ENCODE results near the gene PLA2G6. TPM values are rescaled to one million over a fixed set of nuclear protein-coding genes. Genes with fewer than 3 reads are reported as not detected.
"Not testable (repeated sequence)": the region's sequence is repeated elsewhere in the genome, so short reads cannot be mapped to it uniquely, and the experiment has no call there.

The PLA2G6 gene
- total RNA-seq, 5 donors from 2014 or later (not counting 1 experiment from before 2014, with no cell fraction given), result 93.6 to 197 (median 162) TPM

- no peak for DNase-seq
- no peak for ATAC-seq (replicated peaks in 1 of 4)
- ChIA-PET POLR2A (no interaction called here), CTCF (interaction anchor here in 1 of 2 donors (0.6 kb wide), 1 partner anchor 17 kb away, joined by 3 read pairs; no protein-coding TSS in a partner anchor)
- Mint-ChIP-seq H3K9me3 (no peaks in the 10 kb centered on the region), H3K36me3 (peaks cover 43% of the 10 kb centered on the region), H3K27ac (no peak overlapping the region), H3K4me1 (peaks cover 5 to 17% (median 12%) of the 10 kb centered on the region in 3 donors), H3K4me3 (no peak overlapping the region), H3K27me3 (no peaks in the 10 kb centered on the region)
- Histone ChIP-seq H3K27me3 (replicated peaks in 1 of 2; ENCODE audit: control insufficient read depth in 2 of 2, extremely low read depth in 1 of 2, insufficient read depth in 2 of 2, low read length in 1 of 2) (no peaks in the 10 kb centered on the region), H3K4me1 (ENCODE audit: control insufficient read depth in 1 of 2, extremely low read depth in 1 of 2, insufficient read depth in 2 of 2, low read length in 2 of 2) (no peaks in the 10 kb centered on the region), H3K36me3 (ENCODE audit: control insufficient read depth in 2 of 2, extremely low read depth in 1 of 2, insufficient read depth in 1 of 2, low read length in 1 of 2) (peaks cover 10 to 34% of the 10 kb centered on the region in 2 donors), H3K9me3 (no peaks in the 10 kb centered on the region), H3K4me3 (ENCODE audit: control insufficient read depth in 1 of 2, extremely low read depth in 1 of 2, low read length in 1 of 2) (no peak overlapping the region), H3K27ac (ENCODE audit: low read length) (no peak overlapping the region)
- 93% methylated on average over 7 of the region's 13 CpGs for WGBS (ENCODE audit: insufficient coverage)
Measured at GRCh38 chr22:38165922-38166593, 15.6 kb downstream of the PLA2G6 start.

GRCh38 chr22:38164551-38164918 lies 17.1 kb downstream of the PLA2G6 start:
- H3K27me3 ChIP-seq (replicated peaks in 1 of 2; ENCODE audit: control insufficient read depth in 2 of 2, extremely low read depth in 1 of 2, insufficient read depth in 2 of 2, low read length in 1 of 2), result no peaks in the 10 kb centered on the region
- no peak for DNase-seq
- H3K4me3 ChIP-seq (ENCODE audit: control insufficient read depth in 1 of 2, extremely low read depth in 1 of 2, low read length in 1 of 2), result no peak overlapping the region
- no peak overlapping the region for H3K4me3 Mint-ChIP-seq
- no peaks in the 10 kb centered on the region for H3K4me1 ChIP-seq (ENCODE audit: control insufficient read depth in 1 of 2, extremely low read depth in 1 of 2, insufficient read depth in 2 of 2, low read length in 2 of 2)
- H3K27ac Mint-ChIP-seq, result no peak overlapping the region
- H3K36me3 Mint-ChIP-seq, result peaks cover 43% of the 10 kb centered on the region
- ChIA-PET POLR2A (no interaction called here), CTCF (no interaction called here)
- H3K27me3 Mint-ChIP-seq, result no peaks in the 10 kb centered on the region
- H3K9me3 Mint-ChIP-seq, result no peaks in the 10 kb centered on the region
- H3K27ac ChIP-seq (ENCODE audit: low read length), result no peak overlapping the region
- H3K36me3 ChIP-seq (ENCODE audit: control insufficient read depth in 2 of 2, extremely low read depth in 1 of 2, insufficient read depth in 1 of 2, low read length in 1 of 2), result peaks cover 10 to 34% of the 10 kb centered on the region in 2 donors
- ATAC-seq (replicated peaks in 1 of 4), result no peak
- H3K4me1 Mint-ChIP-seq, result peaks cover 5 to 17% (median 12%) of the 10 kb centered on the region in 3 donors
- WGBS (ENCODE audit: insufficient coverage), result 100% methylated on average over 6 of the region's 7 CpGs
- no peaks in the 10 kb centered on the region for H3K9me3 ChIP-seq

GRCh38 chr22:38163844-38164550 lies 17.6 kb downstream of the PLA2G6 start:
- ATAC-seq (replicated peaks in 1 of 4), result no peak
- Histone ChIP-seq H3K4me1 (ENCODE audit: control insufficient read depth in 1 of 2, extremely low read depth in 1 of 2, insufficient read depth in 2 of 2, low read length in 2 of 2) (no peaks in the 10 kb centered on the region), H3K27ac (ENCODE audit: low read length) (no peak overlapping the region), H3K36me3 (ENCODE audit: control insufficient read depth in 2 of 2, extremely low read depth in 1 of 2, insufficient read depth in 1 of 2, low read length in 1 of 2) (peaks cover 5 to 33% of the 10 kb centered on the region in 2 donors), H3K9me3 (no peaks in the 10 kb centered on the region), H3K4me3 (ENCODE audit: control insufficient read depth in 1 of 2, extremely low read depth in 1 of 2, low read length in 1 of 2) (no peak overlapping the region), H3K27me3 (replicated peaks in 1 of 2; ENCODE audit: control insufficient read depth in 2 of 2, extremely low read depth in 1 of 2, insufficient read depth in 2 of 2, low read length in 1 of 2) (no peaks in the 10 kb centered on the region)
- H3K4me1 Mint-ChIP-seq, result peaks cover 6 to 17% (median 12%) of the 10 kb centered on the region in 3 donors
- H3K27ac Mint-ChIP-seq, result no peak overlapping the region
- no peak for DNase-seq
- 94% methylated on average over 11 of the region's 13 CpGs for WGBS (ENCODE audit: insufficient coverage)
- ChIA-PET POLR2A (no interaction called here), CTCF (interaction anchor here in 1 of 2 donors (0.6 kb wide), 1 partner anchor 26 kb away, joined by 4 read pairs; no protein-coding TSS in a partner anchor)
- no peak overlapping the region for H3K4me3 Mint-ChIP-seq
- no peaks in the 10 kb centered on the region for H3K27me3 Mint-ChIP-seq
- peaks cover 41% of the 10 kb centered on the region for H3K36me3 Mint-ChIP-seq
- no peaks in the 10 kb centered on the region for H3K9me3 Mint-ChIP-seq

GRCh38 chr22:38162881-38163843 lies 18.5 kb downstream of the PLA2G6 start:
- H3K4me1 ChIP-seq (ENCODE audit: control insufficient read depth in 1 of 2, extremely low read depth in 1 of 2, insufficient read depth in 2 of 2, low read length in 2 of 2), result no peaks in the 10 kb centered on the region
- DNase-seq, result no peak
- no peak for ATAC-seq (replicated peaks in 1 of 4)
- ChIA-PET POLR2A (no interaction called here), CTCF (interaction anchor here in 1 of 2 donors (0.6 kb wide), 1 partner anchor 27 kb away, joined by 4 read pairs; no protein-coding TSS in a partner anchor)
- Mint-ChIP-seq H3K4me1 (peaks cover 6 to 17% (median 12%) of the 10 kb centered on the region in 3 donors), H3K27me3 (no peaks in the 10 kb centered on the region), H3K9me3 (no peaks in the 10 kb centered on the region), H3K36me3 (peaks cover 38% of the 10 kb centered on the region), H3K4me3 (no peak overlapping the region), H3K27ac (no peak overlapping the region)
- H3K27ac ChIP-seq (ENCODE audit: low read length), result no peak overlapping the region
- H3K36me3 ChIP-seq (ENCODE audit: control insufficient read depth in 2 of 2, extremely low read depth in 1 of 2, insufficient read depth in 1 of 2, low read length in 1 of 2), result peaks cover 5 to 28% of the 10 kb centered on the region in 2 donors
- 88% methylated on average over 7 of the region's 14 CpGs for WGBS (ENCODE audit: insufficient coverage)
- no peaks in the 10 kb centered on the region for H3K9me3 ChIP-seq
- H3K27me3 ChIP-seq (replicated peaks in 1 of 2; ENCODE audit: control insufficient read depth in 2 of 2, extremely low read depth in 1 of 2, insufficient read depth in 2 of 2, low read length in 1 of 2), result no peaks in the 10 kb centered on the region
- H3K4me3 ChIP-seq (ENCODE audit: control insufficient read depth in 1 of 2, extremely low read depth in 1 of 2, low read length in 1 of 2), result no peak overlapping the region

GRCh38 chr22:38155703-38156102 lies 25.9 kb downstream of the PLA2G6 start:
- Mint-ChIP-seq H3K27me3 (no peaks in the 10 kb centered on the region), H3K4me3 (no peak overlapping the region), H3K4me1 (peaks cover 4 to 23% (median 16%) of the 10 kb centered on the region in 3 donors), H3K27ac (no peak overlapping the region), H3K36me3 (peaks cover 28% of the 10 kb centered on the region), H3K9me3 (no peaks in the 10 kb centered on the region)
- H3K27me3 ChIP-seq (replicated peaks in 1 of 2; ENCODE audit: control insufficient read depth in 2 of 2, extremely low read depth in 1 of 2, insufficient read depth in 2 of 2, low read length in 1 of 2), result no peaks in the 10 kb centered on the region
- no CpG with 5 or more reads among the region's 1 CpG for WGBS (ENCODE audit: insufficient coverage)
- no peak overlapping the region for H3K4me3 ChIP-seq (ENCODE audit: control insufficient read depth in 1 of 2, extremely low read depth in 1 of 2, low read length in 1 of 2)
- DNase-seq, result no peak
- ChIA-PET CTCF (no interaction called here), POLR2A (no interaction called here)
- H3K36me3 ChIP-seq (ENCODE audit: control insufficient read depth in 2 of 2, extremely low read depth in 1 of 2, insufficient read depth in 1 of 2, low read length in 1 of 2), result peaks cover 3 to 4% of the 10 kb centered on the region in 2 donors
- no peak for ATAC-seq (replicated peaks in 1 of 4)
- H3K4me1 ChIP-seq (ENCODE audit: control insufficient read depth in 1 of 2, extremely low read depth in 1 of 2, insufficient read depth in 2 of 2, low read length in 2 of 2), result no peaks in the 10 kb centered on the region
- H3K27ac ChIP-seq (ENCODE audit: low read length), result no peak overlapping the region
- no peaks in the 10 kb centered on the region for H3K9me3 ChIP-seq

- POLR2A ChIA-PET, result not testable (repeated sequence)
Measured at GRCh38 chr22:38154563-38154915, 27.1 kb downstream of the PLA2G6 start.

More at GRCh38 chr22:38154563-38154915, 27.1 kb downstream of the PLA2G6 start:
- H3K27me3 Mint-ChIP-seq; H3K27me3 ChIP-seq (replicated peaks in 1 of 2; ENCODE audit: control insufficient read depth in 2 of 2, extremely low read depth in 1 of 2, insufficient read depth in 2 of 2, low read length in 1 of 2); ATAC-seq (replicated peaks in 1 of 4); H3K36me3 ChIP-seq (ENCODE audit: control insufficient read depth in 2 of 2, extremely low read depth in 1 of 2, insufficient read depth in 1 of 2, low read length in 1 of 2); H3K27ac ChIP-seq (ENCODE audit: low read length); CTCF ChIA-PET; H3K27ac Mint-ChIP-seq; H3K4me3 Mint-ChIP-seq; H3K9me3 Mint-ChIP-seq; H3K4me3 ChIP-seq (ENCODE audit: control insufficient read depth in 1 of 2, extremely low read depth in 1 of 2, low read length in 1 of 2); H3K9me3 ChIP-seq; DNase-seq; H3K4me1 ChIP-seq (ENCODE audit: control insufficient read depth in 1 of 2, extremely low read depth in 1 of 2, insufficient read depth in 2 of 2, low read length in 2 of 2): not testable (repeated sequence)
- H3K36me3 Mint-ChIP-seq, result peaks cover 22% of the 10 kb centered on the region
- 80% methylated on average over 1 of the region's 1 CpG for WGBS (ENCODE audit: insufficient coverage)
- H3K4me1 Mint-ChIP-seq, result peaks cover 4 to 23% (median 16%) of the 10 kb centered on the region in 3 donors
